GM19463 (cell line): ENCODE results near the gene SMYD2.

Experiments
- ATAC-seq: cut with Tn5 transposase; IDR thresholded peaks from one replicate; pipeline ENCODE4 v1.9.1; 2021; ENCODE audit warnings: mild to moderate bottlenecking, moderate library complexity; ENCODE audit not compliant: unreplicated experiment

The SMYD2 gene

GRCh38 chr1:214327514-214327913 is 46.6 kb downstream of the SMYD2 start:
- no peak for ATAC-seq

GRCh38 chr1:214328770-214329469 is 48.0 kb downstream of the SMYD2 start:
- peak; percentile 85 for ATAC-seq

- ATAC-seq, result no peak
Observed at GRCh38 chr1:214329470-214330220, 48.7 kb downstream of the SMYD2 start.

GRCh38 chr1:214330222-214330621 is 49.3 kb downstream of the SMYD2 start:
- no peak for ATAC-seq

- no peak for ATAC-seq
Observed at GRCh38 chr1:214330715-214331114, 49.8 kb downstream of the SMYD2 start.

GRCh38 chr1:214331180-214331579 is 50.2 kb downstream of the SMYD2 start:
- no peak for ATAC-seq

- no peak for ATAC-seq
Observed at GRCh38 chr1:214331827-214332423, 51.0 kb downstream of the SMYD2 start.

GRCh38 chr1:214332946-214333798 is 52.2 kb downstream of the SMYD2 start:
- ATAC-seq, result no peak

- ATAC-seq, result no peak
Observed at GRCh38 chr1:214335567-214335966, 54.6 kb downstream of the SMYD2 start.

- ATAC-seq, result no peak
Observed at GRCh38 chr1:214337015-214337414, 56.1 kb downstream of the SMYD2 start.

GRCh38 chr1:214337511-214337910 is 56.6 kb downstream of the SMYD2 start:
- ATAC-seq, result peak; percentile 80

- ATAC-seq, result no peak
Observed at GRCh38 chr1:214338212-214338611, 57.3 kb downstream of the SMYD2 start.

- no peak for ATAC-seq
Observed at GRCh38 chr1:214341459-214341858, 60.5 kb downstream of the SMYD2 start.

- no peak for ATAC-seq
Observed at GRCh38 chr1:214341932-214342331, 61.0 kb downstream of the SMYD2 start.

GRCh38 chr1:214342525-214342924 is 61.6 kb downstream of the SMYD2 start:
- ATAC-seq, result no peak

- ATAC-seq, result no peak
Observed at GRCh38 chr1:214344897-214345296, 63.9 kb downstream of the SMYD2 start.

- no peak for ATAC-seq
Observed at GRCh38 chr1:214349008-214349407, 68.0 kb downstream of the SMYD2 start.

- no peak for ATAC-seq
Observed at GRCh38 chr1:214349781-214350180, 68.8 kb downstream of the SMYD2 start.

GRCh38 chr1:214351551-214352277 is 70.8 kb downstream of the SMYD2 start:
- ATAC-seq, result no peak

- ATAC-seq, result no peak
Observed at GRCh38 chr1:214352838-214353237, 71.9 kb downstream of the SMYD2 start.
